T-helper 17 cell (primary cell): Measurements from ENCODE around the gene ACADSB. TPM values are rescaled to one million over a fixed set of nuclear protein-coding genes. Genes with fewer than 3 reads are reported as not detected.
A peak's percentile ranks its signal among the peaks of the same experiment; 100 is the strongest.

Experiments
- ATAC-seq: fragments of 150-1000 bp; cut with Tn5 transposase; 2 replicates; pipeline ENCODE4 v1.10.0; 2021; ENCODE audit warnings: mild to moderate bottlenecking, moderate library complexity
- DNase-seq, 3 donors: peaks; one replicate each; pipeline versions ENCODE4 v3.0.0 to v3.0.0-alpha.2; 2020 to 2021
- H3K9me3 ChIP-seq: one replicate; pipeline ENCODE4 v1.7.0; 2013; ENCODE audit warnings: low read length, mild to moderate bottlenecking; ENCODE audit not compliant: control insufficient read depth, poor library complexity, severe bottlenecking
- H3K27ac Mint-ChIP-seq: one replicate; pipeline ENCODE4 v1.8.0; 2022; ENCODE audit warnings: mild to moderate bottlenecking, moderate library complexity, mixed read lengths
- H3K27me3 Mint-ChIP-seq: one replicate; pipeline ENCODE4 v1.8.0; 2022; ENCODE audit warnings: mixed read lengths
- H3K36me3 Mint-ChIP-seq: one replicate; pipeline ENCODE4 v1.8.0; 2022; ENCODE audit warnings: low read depth, mixed read lengths
- H3K4me1 Mint-ChIP-seq: one replicate; pipeline ENCODE4 v1.8.0; 2022; ENCODE audit warnings: mild to moderate bottlenecking, mixed read lengths
- H3K4me3 Mint-ChIP-seq: one replicate; pipeline ENCODE4 v1.8.0; 2022; ENCODE audit warnings: mild to moderate bottlenecking, moderate library complexity, mixed read lengths
- total RNA-seq, 4 donors: library from RNA in 2 of 4; stranded (reverse) in 2 of 4; gene quantifications; one replicate each; pipeline ENCODE4 v1.2.3 and lab custom pipeline; 2022 to 2026

The ACADSB gene
- total RNA-seq, 2 donors from 2014 or later: 19.8 to 24.0 TPM

DNA sequence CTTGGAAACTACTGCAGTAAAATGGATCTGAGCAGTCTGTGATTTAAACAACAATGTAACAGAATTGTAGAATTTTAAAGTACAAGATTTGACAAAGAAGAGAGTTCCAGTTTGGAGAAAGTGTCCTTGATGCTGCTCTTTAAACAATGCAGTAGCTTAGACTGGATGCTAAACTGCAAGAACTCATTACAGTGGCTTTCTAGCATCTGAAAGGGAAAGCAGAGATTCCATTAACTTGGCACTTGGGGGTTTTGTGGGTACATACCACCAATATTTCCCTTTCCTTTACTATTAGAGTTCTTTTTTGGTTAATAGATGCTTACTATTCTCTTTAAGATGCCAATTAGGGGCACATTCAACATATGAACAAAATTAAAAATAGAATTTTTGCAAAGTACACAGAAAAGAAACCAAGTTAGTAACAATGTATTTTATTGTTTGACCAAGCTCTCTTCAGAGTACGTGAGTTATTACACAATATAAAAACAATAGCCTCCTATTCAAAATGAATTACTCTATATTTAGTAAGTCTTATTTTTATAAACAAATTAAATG, 16.7 kb upstream of the ACADSB start:
- H3K9me3 ChIP-seq: no peaks in the 10 kb centered on the region
- Mint-ChIP-seq H3K4me1 (peaks cover 6% of the 10 kb centered on the region), H3K36me3 (peaks cover 2% of the 10 kb centered on the region), H3K27me3 (no peaks in the 10 kb centered on the region), H3K27ac (no peak overlapping the region), H3K4me3 (no peak overlapping the region)
- no peak for DNase-seq
- ATAC-seq: no peak

DNA sequence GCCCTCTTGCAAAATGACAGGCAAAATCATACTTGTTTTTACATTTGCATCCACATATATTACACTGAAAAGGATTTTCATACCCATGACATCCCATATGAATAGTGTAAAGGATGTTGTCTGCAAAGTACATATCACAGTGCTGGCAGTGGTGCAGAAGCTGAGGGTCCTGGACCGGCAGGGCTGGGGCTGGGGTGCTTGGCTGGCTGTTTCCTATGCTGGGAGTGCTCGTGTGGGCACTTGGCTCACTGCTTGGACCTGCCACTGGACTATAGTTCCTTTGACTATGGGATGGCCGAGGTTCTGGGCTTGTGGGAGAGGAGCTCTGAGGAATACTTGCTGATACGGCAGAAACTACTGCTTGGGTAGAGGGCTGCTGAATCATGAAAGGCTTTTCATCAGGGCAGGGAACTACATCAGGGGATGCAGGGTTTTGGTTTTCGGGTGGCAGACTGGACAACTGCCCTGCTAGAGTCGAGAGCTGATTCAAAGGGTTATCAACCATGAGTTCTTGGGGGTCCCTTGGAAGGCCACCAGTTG, 14.9 kb upstream of the ACADSB start:
- no peak for DNase-seq
- no peak overlapping the region for H3K27ac Mint-ChIP-seq
- no peaks in the 10 kb centered on the region for H3K9me3 ChIP-seq
- no peak overlapping the region for H3K4me3 Mint-ChIP-seq
- no peaks in the 10 kb centered on the region for H3K27me3 Mint-ChIP-seq
- ATAC-seq: no peak
- H3K36me3 Mint-ChIP-seq: peaks cover 2% of the 10 kb centered on the region
- H3K4me1 Mint-ChIP-seq: peaks cover 10% of the 10 kb centered on the region

DNA sequence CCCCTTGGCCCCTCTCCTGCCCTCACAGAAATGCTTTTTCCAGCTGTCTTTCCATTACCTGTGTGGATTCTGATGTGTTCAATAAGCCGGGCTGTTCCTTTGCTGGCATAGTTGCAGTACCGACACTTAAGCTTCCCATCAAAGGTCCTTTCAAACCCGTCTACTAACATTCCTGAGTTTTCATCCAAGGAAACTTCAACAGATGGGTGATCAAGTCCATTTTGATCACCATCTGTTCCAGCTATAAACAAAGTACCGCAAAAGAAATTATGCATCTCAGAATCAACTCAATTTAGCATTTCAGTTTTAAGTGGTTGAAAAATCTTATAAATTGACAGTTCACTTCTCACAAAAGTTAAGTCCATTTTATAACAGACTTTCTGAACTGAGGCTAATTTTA, 12.9 kb upstream of the ACADSB start:
- no peak overlapping the region for H3K27ac Mint-ChIP-seq
- ATAC-seq (no peak), DNase-seq (no peak)
- peaks cover 2% of the 10 kb centered on the region for H3K36me3 Mint-ChIP-seq
- H3K27me3 Mint-ChIP-seq: no peaks in the 10 kb centered on the region
- H3K4me1 Mint-ChIP-seq: peaks cover 21% of the 10 kb centered on the region
- no peaks in the 10 kb centered on the region for H3K9me3 ChIP-seq
- H3K4me3 Mint-ChIP-seq: no peak overlapping the region

DNA sequence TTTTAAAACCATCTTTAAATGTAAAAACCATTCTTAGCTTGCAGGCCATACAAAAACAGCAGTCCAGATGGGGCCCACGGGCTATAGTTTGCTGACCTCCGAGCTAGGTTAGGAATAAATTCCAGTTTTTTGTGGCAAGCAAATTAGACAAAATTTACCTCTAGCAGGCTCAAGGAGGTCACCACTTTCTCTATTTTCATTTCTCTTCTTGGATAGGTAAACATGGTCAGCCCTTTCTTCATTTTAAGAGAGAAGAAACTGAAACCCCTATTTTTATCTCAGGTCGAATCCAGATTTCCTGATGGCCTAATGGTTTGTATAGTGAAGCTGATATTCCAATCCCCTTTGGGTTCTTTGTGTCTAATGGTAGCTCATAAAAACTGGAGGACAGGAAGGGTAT, 10.9 kb upstream of the ACADSB start:
- no peak for ATAC-seq
- peaks cover 31% of the 10 kb centered on the region for H3K4me1 Mint-ChIP-seq
- H3K4me3 Mint-ChIP-seq: no peak overlapping the region
- H3K27ac Mint-ChIP-seq: peak overlapping the region; percentile 57
- H3K36me3 Mint-ChIP-seq: peaks cover 2% of the 10 kb centered on the region
- H3K9me3 ChIP-seq: no peaks in the 10 kb centered on the region
- DNase-seq: no peak
- no peaks in the 10 kb centered on the region for H3K27me3 Mint-ChIP-seq

DNA sequence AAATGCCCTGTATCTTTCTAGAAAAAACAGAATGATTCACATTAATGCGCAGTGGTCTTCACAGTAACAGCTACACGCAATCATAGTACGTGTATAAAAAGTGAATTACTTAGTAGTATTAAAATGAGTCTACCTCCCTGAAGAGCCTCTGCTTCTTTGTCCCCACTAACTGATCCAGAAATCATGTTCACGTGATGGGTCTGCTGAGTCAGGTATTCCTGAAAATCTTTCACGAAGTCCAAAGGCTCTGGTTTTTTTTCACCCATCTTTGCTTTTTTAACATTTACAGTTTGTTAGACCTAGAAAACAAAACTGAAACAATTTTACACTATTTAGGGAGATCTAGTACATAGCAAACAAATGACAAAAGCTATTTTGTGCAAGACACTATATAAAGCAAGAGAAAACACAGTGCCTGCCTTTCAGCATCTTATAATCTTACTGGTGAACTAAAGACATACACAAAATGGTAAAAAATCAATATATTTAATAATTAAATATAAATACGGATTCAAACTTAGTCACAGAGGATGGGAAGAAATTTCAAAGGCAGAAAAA, 10.4 kb upstream of the ACADSB start:
- H3K27ac Mint-ChIP-seq: peak overlapping the region; percentile 57
- no peaks in the 10 kb centered on the region for H3K9me3 ChIP-seq

DNA sequence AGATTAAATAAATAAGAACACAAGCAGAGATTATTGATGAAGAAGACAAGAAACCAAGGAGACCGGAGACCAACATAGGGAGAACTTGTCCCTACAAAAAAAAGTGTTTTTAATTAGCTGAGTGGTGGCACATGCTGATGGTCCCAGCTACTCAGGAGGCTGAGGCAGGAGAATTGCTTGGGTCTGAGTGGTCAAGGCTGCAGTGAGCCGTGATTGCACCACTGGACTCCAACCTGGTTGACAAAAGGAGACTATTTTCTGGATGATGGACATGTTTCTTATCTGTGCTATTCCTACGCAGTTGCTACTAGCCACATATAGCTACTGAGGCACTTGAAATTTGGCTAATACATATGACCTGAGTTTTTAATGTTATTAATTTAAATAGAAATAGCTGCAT, 9.9 kb upstream of the ACADSB start:
- H3K36me3 Mint-ChIP-seq: peaks cover 2% of the 10 kb centered on the region
- ATAC-seq: no peak

More for the DNA sequence above, 10.4 kb upstream of the ACADSB start:
- H3K27me3 Mint-ChIP-seq: no peaks in the 10 kb centered on the region
- ATAC-seq (no peak), DNase-seq (no peak)
- H3K4me1 Mint-ChIP-seq: peaks cover 31% of the 10 kb centered on the region
- peaks cover 2% of the 10 kb centered on the region for H3K36me3 Mint-ChIP-seq
- no peak overlapping the region for H3K4me3 Mint-ChIP-seq

DNA sequence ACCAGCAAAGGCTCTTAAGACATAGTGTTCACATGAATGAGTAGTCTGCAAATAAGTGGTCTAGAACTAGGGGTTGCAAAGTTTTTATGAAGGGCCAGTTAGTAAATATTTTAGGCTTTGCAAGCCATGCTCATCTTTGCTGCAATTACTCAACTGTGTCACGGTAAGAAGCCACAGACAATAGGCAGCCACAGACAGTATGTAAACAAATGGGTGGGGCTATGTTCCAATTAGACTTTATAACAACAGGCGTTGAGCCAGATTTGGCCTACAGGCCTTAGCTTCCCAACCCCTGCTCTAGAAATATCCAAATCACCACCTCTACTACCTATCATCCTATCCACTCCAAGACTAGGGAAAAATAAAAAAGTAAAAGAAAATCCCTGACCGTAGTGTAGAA, 9.5 kb upstream of the ACADSB start:
- no peaks in the 10 kb centered on the region for H3K9me3 ChIP-seq
- ATAC-seq (peak; percentile 53), DNase-seq (no peak)
- Mint-ChIP-seq H3K4me1 (peaks cover 35% of the 10 kb centered on the region), H3K36me3 (peaks cover 2% of the 10 kb centered on the region), H3K4me3 (no peak overlapping the region), H3K27me3 (no peaks in the 10 kb centered on the region), H3K27ac (peak overlapping the region; percentile 93)

More for the DNA sequence above, 9.9 kb upstream of the ACADSB start:
- H3K27me3 Mint-ChIP-seq: no peaks in the 10 kb centered on the region
- H3K27ac Mint-ChIP-seq: peak overlapping the region; percentile 93
- H3K4me3 Mint-ChIP-seq: no peak overlapping the region
- DNase-seq: no peak
- H3K4me1 Mint-ChIP-seq: peaks cover 35% of the 10 kb centered on the region
- H3K9me3 ChIP-seq: no peaks in the 10 kb centered on the region

DNA sequence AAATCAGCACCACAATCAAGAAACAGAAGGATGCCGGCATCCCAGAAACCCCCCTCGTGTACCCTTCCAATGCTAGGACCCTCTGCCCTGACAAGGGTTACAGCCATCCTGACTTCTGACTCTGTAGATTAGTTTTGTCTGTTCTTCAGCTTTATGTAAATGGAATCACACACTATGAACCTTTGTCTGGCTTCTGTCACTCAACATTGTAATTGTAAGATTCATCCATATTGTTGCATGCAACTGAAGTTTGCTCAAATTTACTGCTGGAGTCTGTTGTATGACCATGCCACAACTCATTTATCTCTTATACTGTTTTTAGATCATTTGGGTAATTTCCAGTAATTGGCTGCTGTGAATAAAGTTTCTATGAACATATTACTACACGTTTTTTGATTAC, 8.7 kb upstream of the ACADSB start:
- H3K27me3 Mint-ChIP-seq: no peaks in the 10 kb centered on the region
- peak overlapping the region; percentile 93 for H3K27ac Mint-ChIP-seq
- H3K4me1 Mint-ChIP-seq: peaks cover 35% of the 10 kb centered on the region
- no peak for DNase-seq
- peak overlapping the region; percentile 49 for H3K4me3 Mint-ChIP-seq
- peak; percentile 16 for ATAC-seq
- H3K9me3 ChIP-seq: no peaks in the 10 kb centered on the region
- peaks cover 2% of the 10 kb centered on the region for H3K36me3 Mint-ChIP-seq

DNA sequence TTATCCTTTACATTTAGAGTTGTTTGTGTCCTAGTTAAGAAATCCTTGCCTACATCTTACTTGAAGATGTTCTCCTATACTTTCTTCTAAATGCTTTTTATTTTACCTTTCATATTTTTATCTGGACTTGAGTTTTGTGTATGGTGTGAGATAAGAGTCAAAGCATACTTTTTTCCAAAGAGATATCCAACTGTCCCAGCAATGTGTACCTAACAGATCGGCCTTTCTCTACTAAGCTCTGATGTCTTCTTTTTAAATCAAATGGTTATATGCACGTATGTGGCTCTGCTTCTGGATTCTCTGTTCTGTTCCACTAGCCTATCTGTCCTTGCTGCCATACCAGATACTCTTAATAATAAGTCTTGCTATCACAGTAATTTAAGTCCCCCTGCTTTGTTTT, 7.4 kb upstream of the ACADSB start:
- H3K4me1 Mint-ChIP-seq: peaks cover 41% of the 10 kb centered on the region
- H3K9me3 ChIP-seq: no peaks in the 10 kb centered on the region
- DNase-seq (no peak), ATAC-seq (no peak)
- no peak overlapping the region for H3K4me3 Mint-ChIP-seq
- no peaks in the 10 kb centered on the region for H3K27me3 Mint-ChIP-seq
- peak overlapping the region; percentile 93 for H3K27ac Mint-ChIP-seq
- H3K36me3 Mint-ChIP-seq: no peaks in the 10 kb centered on the region

DNA sequence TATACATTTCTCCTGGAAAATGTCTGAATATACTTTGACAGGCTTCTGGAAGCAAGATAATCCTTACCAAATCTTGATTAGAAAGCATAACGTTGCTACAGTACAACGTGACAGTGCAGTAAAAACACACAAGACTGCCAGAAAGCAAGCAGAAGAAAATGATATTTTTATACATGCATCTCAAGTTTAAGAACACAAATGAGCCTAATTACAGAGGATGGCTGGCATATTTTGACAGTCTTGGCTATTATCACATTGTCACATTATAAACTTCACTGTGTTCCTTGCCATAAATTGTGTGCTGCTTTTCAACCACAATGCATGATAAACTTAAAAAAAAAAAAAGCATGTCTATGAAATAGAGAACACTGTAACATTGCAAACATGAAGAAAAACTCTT, 4.5 kb upstream of the ACADSB start:
- Mint-ChIP-seq H3K27me3 (no peaks in the 10 kb centered on the region), H3K36me3 (peaks cover 3% of the 10 kb centered on the region), H3K4me1 (peaks cover 49% of the 10 kb centered on the region), H3K27ac (peak overlapping the region; percentile 11), H3K4me3 (no peak overlapping the region)
- ATAC-seq (no peak), DNase-seq (no peak)
- H3K9me3 ChIP-seq: no peaks in the 10 kb centered on the region

DNA sequence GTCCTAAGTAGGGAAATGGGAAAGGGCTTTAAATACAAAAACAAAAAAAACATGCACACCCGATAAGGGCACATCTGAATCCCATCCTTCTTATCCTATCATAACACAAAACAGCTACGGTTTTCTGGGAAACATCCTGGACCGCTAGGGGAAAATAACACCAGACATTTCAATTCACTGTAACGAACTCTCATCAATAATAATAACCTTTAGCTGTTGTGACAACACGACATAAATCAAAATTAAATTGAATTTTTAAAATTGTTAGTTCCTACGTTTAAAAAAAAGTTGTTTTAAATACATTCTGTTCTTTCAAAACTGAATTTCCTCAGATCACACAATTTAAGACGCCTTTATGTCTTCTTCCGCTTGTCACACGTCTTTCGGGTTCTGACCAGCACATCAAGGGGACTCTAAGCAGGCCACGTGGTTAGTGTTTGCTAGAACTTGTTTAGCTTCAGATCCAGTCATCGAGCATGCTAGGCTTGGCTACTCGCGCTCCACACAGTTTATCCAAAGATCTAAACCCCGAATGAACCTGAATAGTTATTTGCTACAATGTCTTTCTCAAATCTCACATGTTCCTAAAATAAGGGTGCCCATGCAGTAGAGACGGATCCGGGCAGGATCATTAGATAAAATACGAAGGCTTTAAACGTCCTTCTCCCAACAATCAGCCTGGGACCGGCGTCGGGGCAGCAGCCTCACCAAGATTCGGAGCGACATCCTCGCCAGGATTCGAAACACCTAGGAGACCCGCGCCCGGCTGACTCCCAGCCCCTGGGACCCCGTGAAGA, 1.1 kb upstream of the ACADSB start:
- DNase-seq (peak in 2 of 3 donors; percentile 9 to 13), ATAC-seq (peak; percentile 22)

DNA sequence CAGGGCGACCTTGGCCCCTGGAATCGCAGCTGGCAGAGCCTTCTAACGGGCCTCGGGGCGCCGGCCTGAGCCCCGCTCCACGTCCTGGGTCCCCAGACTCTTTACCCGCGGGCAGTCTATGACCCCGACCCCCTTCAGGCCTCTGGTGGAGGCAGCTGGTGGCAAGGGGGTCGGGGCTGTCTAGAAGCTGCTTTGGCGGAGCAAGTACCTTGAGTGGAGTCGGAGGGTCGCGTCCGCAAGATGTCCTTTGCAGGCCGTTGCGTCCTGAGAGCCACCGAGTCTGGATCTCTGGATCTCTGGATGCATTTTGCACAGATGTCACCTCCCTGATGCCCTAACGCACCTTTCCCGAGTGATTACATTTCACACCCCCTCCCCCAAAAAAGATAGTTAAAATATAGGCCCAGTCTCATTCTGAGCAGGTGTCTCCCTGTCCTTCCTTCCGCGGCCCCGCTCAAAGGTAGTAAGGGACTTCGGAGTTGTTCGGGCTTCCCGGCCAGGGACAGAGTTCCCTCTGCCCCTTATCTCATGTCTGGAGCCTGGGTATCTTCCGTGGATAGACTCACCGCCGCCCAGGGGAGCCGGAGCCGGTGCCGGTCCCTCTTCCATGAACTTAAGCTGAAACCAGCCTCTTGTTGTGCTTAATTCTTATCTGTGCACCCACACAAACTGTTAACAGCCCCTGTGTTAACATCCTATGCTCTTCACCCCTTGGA, 457 bp downstream of the ACADSB start:
- no peaks in the 10 kb centered on the region for H3K9me3 ChIP-seq
- Mint-ChIP-seq H3K4me1 (peaks cover 40% of the 10 kb centered on the region), H3K36me3 (peaks cover 3% of the 10 kb centered on the region), H3K27ac (peak overlapping the region; percentile 99), H3K27me3 (no peaks in the 10 kb centered on the region), H3K4me3 (peak overlapping the region; percentile 100)
- DNase-seq: peak in 1 of 3 donors; percentile 10
- no peak for ATAC-seq

More for the DNA sequence above, 1.1 kb upstream of the ACADSB start:
- H3K4me3 Mint-ChIP-seq: peak overlapping the region; percentile 100
- H3K27ac Mint-ChIP-seq: peak overlapping the region; percentile 99
- H3K9me3 ChIP-seq: no peaks in the 10 kb centered on the region
- H3K4me1 Mint-ChIP-seq: peaks cover 42% of the 10 kb centered on the region
- H3K27me3 Mint-ChIP-seq: no peaks in the 10 kb centered on the region
- peaks cover 3% of the 10 kb centered on the region for H3K36me3 Mint-ChIP-seq

DNA sequence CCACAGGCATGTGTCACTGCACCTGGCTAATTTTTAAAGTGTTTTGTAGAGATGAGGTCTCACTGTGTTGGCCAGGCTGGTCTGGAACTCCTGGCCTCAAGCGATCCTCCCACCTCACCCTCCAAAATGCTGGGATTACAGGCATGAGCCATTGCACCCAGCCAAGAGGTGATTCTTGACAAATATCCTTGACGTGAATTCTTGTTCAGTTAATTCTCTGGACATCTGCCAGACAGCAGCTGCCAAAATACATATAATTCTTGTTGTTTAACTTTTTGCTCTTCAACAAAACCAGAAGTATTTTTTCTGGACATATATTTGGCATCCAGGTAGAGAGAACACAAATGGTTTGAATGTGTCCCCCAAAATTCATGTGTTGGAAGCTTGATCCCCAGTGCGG, 3.2 kb downstream of the ACADSB start:
- Mint-ChIP-seq H3K36me3 (peaks cover 6% of the 10 kb centered on the region), H3K27me3 (no peaks in the 10 kb centered on the region), H3K4me3 (no peak overlapping the region), H3K27ac (no peak overlapping the region), H3K4me1 (peaks cover 37% of the 10 kb centered on the region)
- H3K9me3 ChIP-seq: no peaks in the 10 kb centered on the region
- ATAC-seq: no peak
- DNase-seq: no peak
